ENCODE results near the gene TSPAN13.
A peak's percentile ranks its signal among the peaks of the same experiment; 100 is the strongest.
"Not testable (repeated sequence)": the region's sequence is repeated elsewhere in the genome, so short reads cannot be mapped to it uniquely, and the experiment has no call there.

The TSPAN13 gene

DNA sequence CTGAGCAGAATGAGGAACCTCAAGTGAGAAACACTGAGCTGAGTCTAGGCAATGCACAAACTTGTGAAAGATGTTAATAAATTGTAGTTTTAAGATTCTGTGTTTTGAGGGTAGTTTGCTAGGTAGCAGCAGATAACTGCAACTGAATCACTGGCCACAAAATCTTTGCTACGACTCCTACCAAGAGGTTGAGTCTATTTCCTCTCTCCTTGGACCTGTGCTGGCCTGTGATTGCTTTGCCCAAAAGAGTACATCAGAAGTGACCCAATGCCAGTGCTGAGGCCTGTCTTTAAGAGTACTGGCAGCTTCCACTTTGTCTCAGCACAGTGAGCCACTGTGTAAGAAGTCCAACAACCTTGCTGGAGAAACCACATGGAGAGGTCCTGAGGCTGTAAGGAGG is 11.9 kb upstream of the TSPAN13 start:
- DNase-seq, result no peak

DNA sequence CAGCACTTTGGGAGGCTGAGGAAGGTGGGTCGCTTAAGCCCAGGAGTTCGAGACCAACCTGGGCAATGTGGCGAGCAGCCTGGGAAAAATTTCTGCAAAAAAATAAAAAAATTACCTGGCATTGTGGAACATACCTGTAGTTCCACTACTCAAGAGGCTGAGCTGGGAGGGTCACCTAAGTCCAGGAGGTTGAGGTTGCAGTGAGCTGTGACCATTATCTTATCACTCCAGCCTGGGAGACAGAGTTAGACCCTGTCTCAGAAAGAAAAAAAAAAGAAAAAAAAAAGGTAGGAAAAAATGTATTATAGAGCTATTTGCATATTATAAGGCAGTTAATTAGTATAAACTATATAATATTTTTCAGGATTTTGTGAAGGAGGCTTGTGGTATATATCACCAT is 11.0 kb upstream of the TSPAN13 start:
- DNase-seq, result no peak

DNA sequence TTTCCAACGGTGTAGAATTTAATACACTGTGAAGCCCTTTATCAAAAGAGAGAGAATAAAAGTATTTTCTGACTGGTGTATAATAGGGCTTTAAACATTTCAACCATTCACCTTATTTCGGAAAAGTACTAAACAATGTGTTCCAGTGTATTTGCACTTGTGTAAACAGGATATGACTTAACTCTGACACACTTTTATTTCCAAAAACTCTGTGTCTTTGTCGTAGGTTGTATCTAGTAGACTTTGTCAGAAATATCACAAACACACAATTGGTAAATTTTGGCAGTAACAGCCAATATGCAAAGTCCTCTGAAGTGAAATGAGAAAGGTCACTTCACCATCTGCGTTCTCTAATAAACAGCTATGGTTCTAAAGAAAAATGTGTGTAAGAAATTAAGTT is 10.3 kb upstream of the TSPAN13 start:
- no peak for DNase-seq

DNA sequence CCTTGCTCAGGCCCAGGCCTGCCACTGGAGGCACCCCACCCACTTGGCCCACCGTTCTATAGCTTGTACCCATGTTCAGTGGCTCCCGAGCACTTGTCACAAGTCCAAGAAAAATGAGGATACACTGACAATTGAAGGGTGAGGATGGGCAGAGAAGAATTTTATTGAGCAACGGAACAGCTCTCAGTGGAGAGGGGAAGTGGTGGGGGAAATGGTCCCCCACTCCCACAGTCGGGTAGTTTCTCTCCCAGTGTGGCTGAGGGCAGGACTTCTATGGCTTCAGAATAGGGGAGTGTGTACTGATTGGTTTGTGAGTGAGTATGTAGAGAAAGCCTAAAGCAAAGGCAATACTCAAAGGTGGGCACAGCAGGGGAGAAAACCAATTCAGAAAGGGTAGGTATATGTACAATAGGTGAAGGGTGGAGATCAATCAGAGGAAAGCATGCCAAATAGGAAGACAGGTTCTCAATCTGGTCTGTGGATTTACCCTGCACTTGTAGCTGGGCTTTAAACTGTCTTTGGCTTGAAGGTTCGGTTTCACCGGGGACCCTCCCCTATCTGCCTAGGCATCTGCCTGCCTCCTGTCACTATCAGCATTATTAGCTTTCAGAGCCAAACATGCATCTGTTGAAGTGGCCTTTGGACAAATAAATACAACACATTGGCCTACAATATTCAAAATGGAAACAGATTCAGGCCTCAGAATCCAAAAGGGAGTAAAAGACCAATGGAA is 8.9 kb upstream of the TSPAN13 start:
- no peak for DNase-seq

DNA sequence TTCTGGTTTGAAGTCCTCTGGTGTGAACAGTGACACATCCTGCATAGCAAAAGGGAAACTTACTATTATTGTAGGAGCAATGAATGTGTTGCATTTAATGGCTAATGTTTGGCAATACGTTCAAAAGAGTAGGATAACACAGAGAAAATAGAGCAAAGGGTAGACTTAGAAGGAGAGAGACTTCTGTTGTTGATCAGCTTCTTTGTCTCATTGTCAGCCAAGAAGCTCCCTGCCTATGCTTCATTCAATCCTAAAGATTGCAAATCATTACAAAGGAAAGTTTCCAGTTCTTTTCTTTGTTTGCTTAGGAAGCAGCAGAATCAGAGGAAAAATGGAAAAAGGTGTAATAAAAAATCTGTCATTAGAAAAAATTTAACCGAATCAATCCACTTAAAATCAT is 7.9 kb upstream of the TSPAN13 start:
- no peak for DNase-seq

DNA sequence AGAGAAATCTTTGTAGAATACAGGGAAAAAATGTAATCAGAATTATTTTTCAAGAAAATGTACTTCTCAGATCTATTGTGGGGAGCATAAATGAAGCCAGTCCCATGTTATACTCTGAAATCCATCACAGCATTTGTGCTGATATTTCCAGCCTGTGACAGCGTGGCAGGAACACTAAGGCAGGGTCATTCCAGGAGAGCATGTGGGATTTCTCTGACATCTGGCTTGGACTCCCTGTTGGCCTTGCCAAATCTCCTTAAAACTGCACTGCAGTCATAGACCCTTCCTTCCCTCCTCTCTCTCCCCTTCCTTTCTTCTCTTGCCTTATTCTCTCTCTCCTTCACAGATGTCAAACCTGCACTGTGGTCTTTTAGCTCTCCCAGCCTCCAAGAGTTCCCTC is 6.5 kb upstream of the TSPAN13 start:
- DNase-seq, result no peak

DNA sequence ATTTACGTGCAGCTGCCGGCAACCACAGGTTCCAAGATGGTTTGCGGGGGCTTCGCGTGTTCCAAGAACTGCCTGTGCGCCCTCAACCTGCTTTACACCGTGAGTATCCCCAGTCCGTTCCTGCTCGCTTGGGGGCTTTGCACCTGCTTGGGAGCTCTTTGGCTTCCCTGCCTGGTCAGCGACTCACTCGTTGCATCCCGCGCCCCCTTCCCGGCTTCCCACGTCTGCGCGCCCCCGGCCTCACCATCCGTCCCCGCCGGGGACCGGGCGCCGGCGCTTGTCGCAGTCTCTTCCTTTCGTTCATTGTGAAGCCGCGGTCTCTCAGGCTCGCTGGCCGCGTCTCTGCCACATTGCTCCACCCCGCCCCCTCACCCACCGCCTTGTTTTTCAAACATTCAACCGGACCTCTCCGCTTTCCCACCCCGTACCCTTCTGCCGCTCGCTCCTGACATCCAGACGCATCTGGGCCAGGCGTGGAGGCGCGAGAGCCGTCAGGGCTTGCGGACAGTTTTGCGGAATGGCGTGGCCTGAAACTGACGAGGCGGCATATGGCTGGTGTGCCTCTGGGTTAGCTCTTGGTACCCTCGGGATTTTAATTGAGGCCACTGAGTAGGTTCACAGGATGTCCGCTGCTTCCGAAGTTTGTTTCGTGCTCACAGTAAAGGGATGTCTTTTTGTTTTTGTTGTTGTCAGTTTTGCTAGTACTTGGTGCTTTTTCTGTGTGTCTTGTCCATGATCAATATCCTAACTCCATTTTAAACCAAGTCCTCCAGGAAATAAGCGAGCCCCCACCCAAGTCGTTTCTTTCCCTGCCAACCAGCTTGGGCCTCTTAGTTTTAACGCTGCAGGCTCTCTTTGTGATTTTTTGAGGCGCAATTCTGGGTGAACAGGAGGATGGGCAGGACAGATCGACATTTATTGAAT is 639 bp downstream of the TSPAN13 start:
- DNase-seq, result peak; percentile 64

DNA sequence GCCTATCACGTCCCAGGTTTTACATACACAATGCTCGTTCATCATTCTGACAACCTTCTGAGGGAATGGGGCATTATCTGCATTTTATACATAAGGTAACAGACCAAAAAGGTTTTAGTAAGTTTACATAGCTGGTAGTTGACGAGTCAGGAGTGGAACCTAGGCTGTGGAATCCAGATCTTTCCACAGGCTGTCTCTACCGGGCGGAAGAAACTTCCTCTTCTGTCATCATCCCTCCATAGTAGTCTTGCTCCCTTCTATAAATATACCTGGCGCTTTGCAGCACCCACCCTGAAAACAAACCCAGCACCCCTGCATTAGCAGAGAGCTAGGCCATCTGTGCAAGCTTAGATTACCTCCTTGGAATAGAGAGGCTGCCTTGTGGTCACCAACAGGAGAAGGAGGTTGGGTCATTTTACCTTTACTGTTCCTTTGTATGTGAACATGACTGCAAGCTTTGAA is 1.3 kb downstream of the TSPAN13 start:
- no peak for DNase-seq

DNA sequence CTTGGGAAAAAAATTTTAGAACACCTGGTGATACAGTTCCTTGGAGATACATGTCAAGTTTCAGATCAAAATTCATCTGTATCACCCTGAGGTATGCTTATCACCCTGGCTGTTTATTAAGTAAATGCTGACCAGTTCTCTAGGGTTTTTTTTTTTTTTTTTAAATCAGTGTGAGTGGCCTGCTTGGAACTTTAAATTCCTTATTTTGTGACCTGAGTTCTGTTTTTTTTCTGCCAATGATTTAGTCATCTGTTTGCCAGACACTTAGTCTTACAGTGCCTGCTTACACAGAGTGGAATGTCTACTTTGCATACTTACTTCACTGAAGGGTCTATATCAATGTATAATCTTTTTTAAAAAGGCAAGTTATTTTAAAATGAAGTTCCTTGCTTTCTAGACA is 1.8 kb downstream of the TSPAN13 start:
- DNase-seq, result no peak

DNA sequence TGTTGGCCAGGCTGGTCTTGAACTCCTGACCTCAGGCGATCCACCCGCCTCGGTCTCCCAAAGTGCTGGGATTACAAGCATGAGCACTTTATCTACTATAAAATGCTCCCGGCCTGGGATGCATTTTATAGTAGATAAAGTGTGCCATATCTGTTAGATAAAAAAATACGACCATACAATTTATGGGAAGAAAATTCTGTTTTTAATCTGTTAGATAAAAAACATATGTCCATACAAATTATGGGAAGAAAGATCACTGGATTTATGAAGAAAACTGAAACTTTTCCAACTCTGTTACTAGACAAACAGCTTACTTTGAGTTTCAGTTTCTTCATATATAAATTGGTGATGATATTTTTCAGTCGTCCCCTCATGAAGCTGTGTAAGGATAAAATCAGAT is 4.5 kb downstream of the TSPAN13 start:
- DNase-seq, result no peak

DNA sequence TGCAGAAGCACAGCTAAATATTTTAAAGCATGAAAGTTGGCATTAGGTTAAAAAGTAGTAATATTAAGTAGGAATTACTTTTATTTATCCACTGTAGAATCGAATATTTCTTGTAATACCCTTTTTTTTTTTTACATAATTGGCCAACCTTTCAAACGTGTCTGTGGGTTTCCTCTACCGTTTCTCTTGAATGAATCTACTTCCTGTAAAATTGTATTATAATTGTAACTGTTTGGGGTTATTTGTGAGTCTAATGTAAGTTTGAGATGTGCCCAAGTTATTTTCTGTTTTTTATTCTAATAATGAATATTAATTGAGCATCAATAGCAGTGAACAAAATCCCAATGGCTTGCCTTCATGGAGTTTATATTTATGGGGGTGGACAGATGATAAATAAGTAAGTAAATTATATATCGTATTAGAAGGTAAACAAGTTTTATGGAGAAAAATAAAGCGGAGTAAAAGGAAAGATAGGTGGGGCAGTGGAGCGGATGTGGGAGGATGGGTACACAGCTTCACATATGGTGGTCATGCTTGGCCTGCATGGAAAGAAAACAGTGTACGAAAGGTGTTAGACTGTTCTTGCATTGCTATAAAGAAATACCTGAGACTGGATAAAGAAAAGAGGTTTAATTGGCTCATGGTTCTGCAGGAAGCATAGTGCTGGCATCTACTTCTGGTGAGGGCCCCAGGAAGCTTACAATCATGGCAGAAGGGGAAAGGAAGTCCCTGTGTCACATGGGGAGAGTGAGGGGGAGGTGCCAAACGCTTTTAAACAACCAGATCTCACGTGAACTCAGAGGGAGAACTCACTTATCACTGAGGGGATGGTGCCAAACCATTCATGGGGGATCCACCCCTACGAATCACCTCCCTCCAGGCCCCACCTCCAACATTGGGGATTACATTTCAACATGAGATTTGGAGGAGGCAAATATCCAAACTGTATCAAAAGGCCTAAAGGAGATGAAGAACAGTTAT is 5.4 kb downstream of the TSPAN13 start:
- no peak for DNase-seq

DNA sequence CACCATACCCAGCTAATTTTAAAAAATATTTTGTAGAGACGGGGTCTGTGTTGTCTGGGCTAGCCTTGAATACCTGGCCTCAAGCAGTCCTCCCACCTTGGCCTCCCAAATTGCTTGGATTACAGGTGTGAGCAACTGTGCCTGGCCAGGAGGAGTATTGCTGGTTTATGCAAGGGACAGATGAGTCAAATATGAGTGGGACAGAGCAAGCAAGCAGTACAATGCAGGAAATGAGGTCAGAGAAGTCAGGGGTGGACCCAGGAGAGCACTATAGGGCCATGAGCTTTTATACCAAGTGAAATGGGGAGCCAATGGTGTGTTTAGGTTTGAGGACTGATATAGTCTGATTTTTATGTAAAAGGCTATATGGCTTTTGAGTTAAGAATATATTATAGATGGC is 6.3 kb downstream of the TSPAN13 start:
- DNase-seq, result no peak

DNA sequence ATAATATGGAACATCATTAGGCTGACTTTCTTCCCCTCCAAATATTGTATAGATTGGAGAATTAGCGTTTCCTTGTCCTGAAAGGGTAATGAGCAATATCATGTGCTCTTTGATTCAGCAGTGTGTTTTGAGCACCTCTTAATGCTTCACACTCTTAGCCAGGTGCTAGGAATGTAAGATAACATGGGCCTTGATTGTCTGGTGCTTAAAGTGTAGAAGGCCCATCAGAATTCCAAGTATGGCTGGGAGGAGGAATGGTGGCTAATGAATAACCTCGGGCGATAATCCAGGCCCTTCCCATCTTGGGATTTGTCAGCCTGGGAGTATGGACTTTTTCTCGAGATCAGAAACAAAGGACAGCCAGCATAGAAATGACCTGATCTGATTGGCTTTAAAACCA is 8.6 kb downstream of the TSPAN13 start:
- DNase-seq, result no peak

DNA sequence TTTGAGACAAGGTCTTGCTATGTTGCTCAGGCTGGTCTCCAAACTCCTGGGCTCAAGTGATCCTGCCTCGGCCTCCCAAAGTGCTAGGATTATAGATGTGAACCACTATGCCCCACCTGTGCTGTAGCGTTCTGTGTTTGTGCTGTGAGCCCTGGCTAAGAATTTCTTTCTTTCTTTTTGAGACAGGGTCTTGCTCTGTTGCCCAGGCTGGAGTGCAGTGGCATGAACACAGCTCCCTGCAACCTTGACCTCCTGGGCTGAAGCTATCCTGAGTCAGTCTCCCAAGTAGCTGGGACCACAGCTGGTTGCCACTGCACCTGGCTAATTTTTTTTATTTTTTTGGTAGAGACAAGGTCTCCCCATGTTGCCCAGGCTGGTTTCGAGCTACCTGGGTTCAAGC is 11.4 kb downstream of the TSPAN13 start:
- no peak for DNase-seq

DNA sequence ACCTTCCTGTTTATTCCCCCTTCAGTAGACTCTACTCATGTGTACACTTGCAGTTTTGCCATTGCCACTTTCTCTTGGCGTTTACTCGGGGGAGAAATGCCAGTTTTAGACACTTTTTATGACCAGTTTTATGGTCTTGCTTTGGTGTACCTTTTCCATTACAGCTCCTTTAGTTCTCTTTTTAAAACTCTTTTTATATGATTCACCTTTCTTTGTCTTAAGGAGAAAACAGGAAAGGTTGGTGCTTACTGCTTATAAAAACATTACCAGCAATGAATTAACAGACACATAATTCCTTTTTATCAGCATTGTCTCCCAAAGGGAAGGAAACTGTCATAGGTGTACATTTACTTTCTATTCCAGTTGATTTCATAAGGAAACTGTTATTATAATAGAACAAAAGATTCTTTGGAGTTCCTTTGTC is 11.9 kb downstream of the TSPAN13 start:
- DNase-seq, result no peak

DNA sequence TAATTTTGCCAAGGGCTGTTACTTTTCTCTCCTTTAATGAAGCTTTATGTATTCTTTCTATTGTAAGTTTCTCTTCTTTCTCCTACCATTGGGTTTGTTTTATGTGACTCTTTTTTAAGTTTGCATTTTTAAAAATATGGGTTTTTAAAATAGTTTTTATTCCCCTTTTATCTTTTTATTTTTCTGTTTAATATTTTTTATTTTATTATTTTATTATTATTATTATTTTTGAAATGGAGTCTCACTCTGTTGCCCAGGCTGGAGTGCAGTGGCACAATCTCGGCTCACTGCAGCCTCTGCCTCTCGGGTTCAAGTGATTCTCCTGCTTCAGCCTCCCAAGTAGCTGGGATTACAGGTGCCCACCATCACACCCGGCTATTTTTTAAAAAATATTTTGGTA is 16.4 kb downstream of the TSPAN13 start:
- DNase-seq, result not testable (repeated sequence)

DNA sequence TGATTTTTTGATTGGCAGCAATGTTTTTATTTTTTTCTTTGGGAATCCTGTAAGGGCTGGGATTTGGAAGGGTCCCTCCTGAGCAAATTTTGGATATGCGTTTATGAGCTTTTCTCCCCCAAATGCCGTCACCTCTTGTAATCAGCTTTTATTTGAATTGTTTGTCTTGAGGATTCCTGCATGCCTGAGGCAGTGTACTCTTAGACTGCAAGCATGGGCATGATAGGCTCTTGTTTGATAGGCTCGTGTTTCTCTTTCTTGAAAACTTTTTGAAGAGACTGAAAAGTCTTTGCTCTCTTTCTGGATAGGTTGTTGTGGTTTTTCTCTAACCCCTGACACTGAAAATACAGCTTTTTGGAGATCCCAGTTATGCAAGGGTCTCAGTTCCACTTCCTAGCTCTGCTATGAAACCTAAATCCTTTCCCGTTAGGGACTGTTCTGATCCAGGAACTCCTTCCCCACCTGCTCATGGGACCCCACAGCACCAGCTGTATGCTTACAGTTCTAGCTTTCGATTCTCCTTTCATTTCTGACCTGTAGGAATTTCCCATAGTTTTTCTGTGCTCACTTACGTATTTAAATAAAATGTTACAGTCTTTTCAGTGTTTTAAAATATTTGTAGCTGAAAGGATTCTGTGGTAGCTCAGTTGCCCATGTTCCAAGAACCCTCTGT is 17.2 kb downstream of the TSPAN13 start:
- no peak for DNase-seq

DNA sequence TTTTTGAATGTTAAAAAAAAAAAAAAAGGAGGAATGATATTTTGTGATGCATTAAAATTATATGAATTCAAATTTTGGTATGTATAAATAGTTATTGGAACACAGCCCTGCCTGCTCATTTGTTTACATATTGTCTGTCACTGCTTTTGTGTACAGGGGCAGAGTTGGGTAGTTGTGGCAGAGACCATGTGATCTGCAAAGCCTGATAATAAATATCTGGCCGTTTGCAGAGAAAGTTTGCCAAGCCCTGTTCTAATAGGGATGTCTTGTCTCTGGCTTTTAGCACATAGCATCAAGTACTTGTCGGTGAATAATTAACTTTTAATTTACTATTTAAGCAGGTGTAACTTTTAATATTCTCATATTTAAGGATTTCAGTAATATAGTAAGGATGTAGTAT is 19.8 kb downstream of the TSPAN13 start:
- DNase-seq, result no peak

DNA sequence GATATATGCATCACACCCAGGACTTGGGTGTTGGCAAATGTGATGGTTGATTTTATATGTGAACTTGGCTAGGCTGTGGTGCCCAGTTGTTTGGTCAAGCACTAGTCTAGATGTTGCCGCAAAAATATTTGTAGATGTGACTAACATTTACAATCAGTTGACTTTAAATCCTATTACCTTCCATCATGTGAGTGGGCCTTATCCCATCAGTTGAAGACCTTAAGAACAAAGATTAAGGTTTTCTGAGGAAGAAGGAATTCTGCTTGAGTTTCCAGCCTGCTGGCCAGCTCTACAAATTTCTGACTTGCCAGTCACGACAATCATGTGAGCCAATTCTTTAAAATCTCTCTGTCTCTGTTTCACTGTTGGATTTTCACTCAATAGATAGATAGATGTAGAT is 20.3 kb downstream of the TSPAN13 start:
- DNase-seq, result no peak

DNA sequence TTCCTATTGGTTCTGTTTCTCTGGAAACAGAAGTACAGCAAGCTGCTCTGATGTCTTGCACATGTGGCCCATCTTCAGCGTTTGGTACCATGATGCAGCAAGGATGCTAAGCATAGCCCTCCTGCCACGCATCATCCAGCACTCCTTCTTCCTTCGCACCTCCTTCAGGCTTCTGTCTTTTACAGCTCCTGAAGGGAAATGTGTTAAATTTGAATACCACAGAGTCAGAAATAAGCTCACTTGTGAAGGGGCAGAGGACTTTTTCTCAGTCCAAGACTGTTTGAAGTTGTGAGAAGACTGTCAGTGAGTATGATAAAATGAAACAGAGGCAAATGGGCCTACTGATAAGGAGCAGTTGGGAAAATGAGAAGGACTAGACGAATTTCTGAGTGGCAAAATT is 20.7 kb downstream of the TSPAN13 start:
- no peak for DNase-seq

DNA sequence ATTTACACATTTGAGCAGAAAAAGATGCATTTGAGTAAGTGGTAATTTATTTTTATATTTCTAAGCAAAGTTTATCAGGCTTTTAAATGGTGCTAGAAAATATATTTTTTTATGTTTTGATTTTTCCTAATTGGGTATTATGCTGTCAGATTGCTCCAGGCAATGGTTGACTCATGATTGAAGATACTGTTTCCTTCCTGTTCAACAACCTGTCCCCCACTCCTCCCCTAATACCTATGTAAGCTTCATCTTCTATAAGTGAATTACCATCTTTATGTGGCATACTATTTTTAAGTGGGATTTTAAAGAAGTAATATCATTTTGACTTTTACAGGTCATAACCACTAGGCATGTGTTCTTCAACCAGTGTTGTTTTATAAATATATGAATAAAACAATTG is 21.4 kb downstream of the TSPAN13 start:
- DNase-seq, result no peak

DNA sequence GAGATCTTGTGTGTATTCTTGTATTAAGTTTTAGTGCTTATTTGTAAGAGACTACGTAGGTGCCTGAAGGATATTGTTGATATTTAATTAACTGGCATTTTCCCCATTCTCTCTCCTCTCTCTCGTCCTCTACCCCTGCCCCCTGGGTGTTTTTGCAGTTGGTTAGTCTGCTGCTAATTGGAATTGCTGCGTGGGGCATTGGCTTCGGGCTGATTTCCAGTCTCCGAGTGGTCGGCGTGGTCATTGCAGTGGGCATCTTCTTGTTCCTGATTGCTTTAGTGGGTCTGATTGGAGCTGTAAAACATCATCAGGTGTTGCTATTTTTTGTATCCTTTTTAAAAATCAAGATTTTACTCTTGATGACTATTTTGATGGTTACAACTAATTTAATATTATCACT is 22.5 kb downstream of the TSPAN13 start:
- DNase-seq, result no peak

Data from SHP77 treated with DMSO at 0.1 percent for 48 hours (cell line).